ENCODE data around the gene NOL4L.
"Not testable (repeated sequence)": the region's sequence is repeated elsewhere in the genome, so short reads cannot be mapped to it uniquely, and the experiment has no call there.

GRCh38 chr20:32491764-32492151, 93.4 kb downstream of the NOL4L start:
- not testable (repeated sequence) for TF ChIP-seq ZFP3, ZNF70, ISL1 (CRISPR knock-in tag; IDR thresholded peaks at IDR 0.05)
- TF ChIP-seq, protein P1, sequence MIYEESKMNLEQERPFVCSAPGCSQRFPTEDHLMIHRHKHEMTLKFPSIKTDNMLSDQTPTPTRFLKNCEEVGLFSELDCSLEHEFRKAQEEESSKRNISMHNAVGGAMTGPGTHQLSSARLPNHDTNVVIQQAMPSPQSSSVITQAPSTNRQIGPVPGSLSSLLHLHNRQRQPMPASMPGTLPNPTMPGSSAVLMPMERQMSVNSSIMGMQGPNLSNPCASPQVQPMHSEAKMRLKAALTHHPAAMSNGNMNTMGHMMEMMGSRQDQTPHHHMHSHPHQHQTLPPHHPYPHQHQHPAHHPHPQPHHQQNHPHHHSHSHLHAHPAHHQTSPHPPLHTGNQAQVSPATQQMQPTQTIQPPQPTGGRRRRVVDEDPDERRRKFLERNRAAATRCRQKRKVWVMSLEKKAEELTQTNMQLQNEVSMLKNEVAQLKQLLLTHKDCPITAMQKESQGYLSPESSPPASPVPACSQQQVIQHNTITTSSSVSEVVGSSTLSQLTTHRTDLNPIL (CRISPR knock-in tag; IDR thresholded peaks at IDR 0.05; ENCODE audit: low read depth): not testable (repeated sequence)

All from SK-N-SH treated with all-trans-retinoic acid at 6 μM for 48 hours (cell line).